ENCODE measurements around the gene SGF29. TPM values are rescaled to one million over a fixed set of nuclear protein-coding genes. Genes with fewer than 3 reads are reported as not detected.
"Not testable (repeated sequence)": the region's sequence is repeated elsewhere in the genome, so short reads cannot be mapped to it uniquely, and the experiment has no call there.

The SGF29 gene
- total RNA-seq, 2 experiments from 2014 or later, result 23.6 to 35.5 TPM

DNA sequence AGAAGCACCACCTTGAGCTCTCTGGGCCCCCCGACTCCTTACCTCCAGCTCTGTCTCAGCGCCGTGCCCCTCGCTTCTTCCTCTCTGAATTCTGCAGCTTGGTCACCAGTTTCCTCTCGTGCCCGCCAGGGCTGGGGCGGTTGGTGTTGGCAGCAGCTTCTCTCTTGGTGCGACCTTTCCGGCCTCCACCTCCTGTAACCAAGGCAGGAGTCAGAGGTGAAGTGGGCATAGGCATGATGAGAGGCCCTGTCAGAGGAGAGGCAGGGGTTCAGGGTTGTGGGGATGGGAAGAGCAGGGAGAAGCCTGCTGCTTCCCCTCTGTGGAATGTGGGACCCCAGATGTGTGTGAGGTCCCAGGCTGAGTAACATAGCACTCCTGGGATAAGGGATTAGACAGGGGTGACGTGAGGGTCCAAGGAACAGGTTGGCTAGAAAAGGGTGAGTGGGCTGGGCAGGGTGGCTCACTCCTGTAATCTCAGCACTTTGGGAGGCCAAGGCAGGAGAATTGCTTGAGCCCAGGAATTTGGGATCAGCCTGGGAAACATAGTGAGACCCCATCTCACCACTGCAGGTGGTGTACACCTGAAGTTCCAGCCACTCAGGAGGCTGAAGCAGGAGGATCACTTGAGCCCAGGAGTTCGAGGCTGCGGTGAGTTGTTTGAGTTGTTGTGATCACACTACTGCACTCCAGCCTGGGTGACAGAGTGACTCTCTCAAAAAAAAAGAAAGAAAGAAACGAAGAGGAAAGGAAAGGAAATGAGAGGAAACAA lies 15.6 kb upstream of the SGF29 start:
- DNase-seq (no peak), ATAC-seq (no peak)
- H3K27me3 Mint-ChIP-seq, result no peaks in the 10 kb centered on the region
- ChIA-PET POLR2A (interaction anchor here (0.6 kb wide), 1 partner anchor 362 kb away, joined by 4 read pairs; no protein-coding TSS in a partner anchor), CTCF (no interaction called here)
- intact Hi-C loops (cut with DNase I, micrococcal nuclease), result loop anchor here in 1 of 2 experiments (2.0 kb wide), 1 partner anchor 15 kb away; no protein-coding TSS in a partner anchor
- H3K4me1 Mint-ChIP-seq, result peaks cover 30% of the 10 kb centered on the region
- no peak overlapping the region for H3K27ac Mint-ChIP-seq
- no peaks in the 10 kb centered on the region for H3K9me3 Mint-ChIP-seq (ENCODE audit: low read depth)
- no peak overlapping the region for H3K4me3 Mint-ChIP-seq
- H3K36me3 Mint-ChIP-seq (ENCODE audit: low read depth), result no peaks in the 10 kb centered on the region

DNA sequence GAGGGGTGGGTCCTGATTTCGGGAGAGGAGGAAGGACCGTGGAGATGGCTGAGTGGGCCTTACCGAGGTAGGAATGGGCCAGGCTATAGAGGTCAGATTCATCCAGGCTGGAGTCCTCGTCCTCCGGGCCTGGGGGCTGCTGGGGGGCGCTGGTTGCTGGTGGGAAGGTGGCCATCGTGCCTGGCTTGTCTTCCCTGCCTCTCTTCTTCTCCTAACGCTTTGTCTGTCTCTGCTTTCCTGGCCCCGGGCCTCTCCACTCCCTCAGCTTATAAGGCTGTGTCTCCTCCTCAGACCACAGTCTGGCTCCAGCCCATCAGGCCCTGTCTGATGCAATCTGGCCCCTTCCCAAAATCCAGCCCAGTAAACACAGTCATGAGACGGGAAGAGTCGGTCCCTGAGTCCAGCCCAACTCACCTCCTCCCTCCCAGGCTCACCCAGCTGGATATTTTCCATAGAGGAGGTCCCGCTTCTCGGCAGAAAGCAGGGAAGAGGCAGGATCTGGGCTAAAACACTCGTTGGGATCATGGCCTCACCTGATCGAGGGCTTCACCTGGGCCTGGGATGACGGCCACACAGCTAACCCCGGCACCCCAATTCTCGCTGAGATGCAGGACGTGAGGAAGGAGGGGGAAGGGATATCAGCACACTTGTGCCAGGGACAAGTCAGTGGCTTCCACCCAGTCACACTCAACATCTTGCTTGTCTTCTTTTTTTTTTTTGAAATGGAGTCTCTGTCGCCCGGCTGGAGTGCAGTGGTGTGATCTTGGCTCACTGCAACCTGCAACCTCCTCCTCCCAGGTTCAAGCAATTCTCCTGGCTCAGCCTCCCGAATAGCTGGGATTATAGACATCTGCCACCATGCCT lies 14.8 kb upstream of the SGF29 start, which contains the start of gene NUPR1:
Gene NUPR1 (minus strand): TSS at position 242 of the 864 bp plus-strand sequence. CDS start 67 bp downstream, at position 175.
- Mint-ChIP-seq H3K9me3 (ENCODE audit: low read depth) (no peaks in the 10 kb centered on the region), H3K4me1 (peaks cover 28% of the 10 kb centered on the region), H3K4me3 (no peak within 1 kb of the TSS), H3K27ac (no peak within 1 kb of the TSS), H3K36me3 (ENCODE audit: low read depth) (no peaks in the 10 kb centered on the region), H3K27me3 (no peaks in the 10 kb centered on the region)
- ChIA-PET POLR2A (interaction anchor here (0.6 kb wide), 1 partner anchor 361 kb away, joined by 4 read pairs; no protein-coding TSS in a partner anchor), CTCF (no interaction called here)
- no peak for ATAC-seq
- intact Hi-C loops (cut with DNase I, micrococcal nuclease), result loop anchor here in 1 of 2 experiments (2.0 kb wide), 1 partner anchor 16 kb away; no protein-coding TSS in a partner anchor
- DNase-seq, result no peak

DNA sequence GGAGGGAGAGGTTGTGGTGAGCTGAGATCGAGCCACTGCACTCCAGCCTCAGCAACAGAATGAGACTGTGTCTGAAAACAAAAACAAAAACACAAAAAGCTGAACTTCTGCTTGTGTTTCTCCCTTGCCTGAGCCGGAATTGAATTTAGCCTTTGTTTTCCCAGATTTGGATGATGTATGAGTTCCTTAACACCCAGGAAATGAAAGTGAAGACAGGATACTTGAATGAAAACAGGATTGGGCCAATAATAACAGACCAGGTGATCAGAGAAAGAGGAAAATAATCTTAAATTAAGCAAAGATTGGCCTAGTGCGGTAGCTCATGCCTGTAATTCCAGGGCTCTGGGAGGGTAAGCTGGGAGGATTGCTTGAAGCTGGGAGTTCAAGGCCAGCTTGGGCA lies 13.4 kb upstream of the SGF29 start:
- ATAC-seq (no peak), DNase-seq (no peak)
- no peaks in the 10 kb centered on the region for H3K9me3 Mint-ChIP-seq (ENCODE audit: low read depth)
- no peak overlapping the region for H3K4me3 Mint-ChIP-seq
- H3K36me3 Mint-ChIP-seq (ENCODE audit: low read depth), result no peaks in the 10 kb centered on the region
- POLR2A ChIA-PET, result no interaction called here
- intact Hi-C loops (cut with DNase I, micrococcal nuclease), result no loop called here
- CTCF ChIA-PET, result interaction anchor here (1.2 kb wide), 1 partner anchor 9 kb away, joined by 3 read pairs; no protein-coding TSS in a partner anchor
- H3K27me3 Mint-ChIP-seq, result no peaks in the 10 kb centered on the region
- no peak overlapping the region for H3K27ac Mint-ChIP-seq
- H3K4me1 Mint-ChIP-seq, result peaks cover 14% of the 10 kb centered on the region

DNA sequence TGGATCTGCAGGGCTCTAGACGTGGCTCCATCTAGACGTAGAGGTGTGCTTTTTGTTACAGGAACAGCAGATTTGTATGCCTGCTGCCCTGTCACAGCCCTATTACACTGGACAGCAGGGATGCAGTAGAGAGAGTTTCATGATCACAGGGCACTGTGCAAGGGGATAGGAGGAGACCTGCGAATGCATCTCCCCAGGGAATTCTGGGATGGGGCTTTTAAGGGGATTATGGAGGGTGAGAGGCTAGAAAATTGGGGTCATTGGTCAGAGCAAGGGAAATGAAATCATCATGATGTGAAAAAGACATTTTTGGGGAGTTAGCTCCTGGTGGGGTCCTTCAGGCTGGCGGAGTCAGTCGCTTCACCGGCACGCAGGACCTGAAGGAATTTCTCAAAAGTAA lies 11.1 kb upstream of the SGF29 start:
- Mint-ChIP-seq H3K4me1 (peaks cover 7% of the 10 kb centered on the region), H3K27ac (no peak overlapping the region)
- POLR2A ChIA-PET, result no interaction called here

DNA sequence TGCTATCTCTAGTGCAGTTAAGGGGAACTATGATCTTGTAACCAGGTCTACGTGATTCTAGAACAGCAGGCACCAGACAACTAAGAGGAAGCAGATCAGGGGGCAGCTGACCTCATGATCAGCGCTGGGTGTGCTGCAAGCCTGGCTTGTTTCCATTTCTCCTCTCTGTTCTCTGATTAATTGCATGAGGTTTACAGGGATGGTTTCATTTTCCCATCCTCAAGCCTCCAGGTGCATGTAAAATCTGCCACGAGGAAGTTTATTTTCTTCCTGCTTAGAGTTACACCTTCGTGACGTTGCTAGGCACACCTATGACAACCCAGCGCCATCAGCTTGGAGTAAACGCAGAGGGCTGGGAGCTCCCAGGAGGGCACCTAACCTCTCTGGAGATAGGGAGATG lies 10.6 kb upstream of the SGF29 start:
- Mint-ChIP-seq H3K27ac (no peak overlapping the region), H3K27me3 (no peaks in the 10 kb centered on the region), H3K36me3 (ENCODE audit: low read depth) (no peaks in the 10 kb centered on the region), H3K4me3 (no peak overlapping the region), H3K9me3 (ENCODE audit: low read depth) (no peaks in the 10 kb centered on the region), H3K4me1 (peaks cover 7% of the 10 kb centered on the region)
- DNase-seq (no peak), ATAC-seq (no peak)
- ChIA-PET CTCF (no interaction called here), POLR2A (no interaction called here)
- intact Hi-C loops (cut with DNase I, micrococcal nuclease), result no loop called here

More for the DNA sequence above, 11.1 kb upstream of the SGF29 start:
- CTCF ChIA-PET, result no interaction called here
- intact Hi-C loops (cut with DNase I, micrococcal nuclease), result no loop called here
- H3K36me3 Mint-ChIP-seq (ENCODE audit: low read depth), result no peaks in the 10 kb centered on the region
- H3K9me3 Mint-ChIP-seq (ENCODE audit: low read depth), result no peaks in the 10 kb centered on the region
- no peak for DNase-seq
- no peak overlapping the region for H3K4me3 Mint-ChIP-seq
- ATAC-seq, result no peak
- H3K27me3 Mint-ChIP-seq, result no peaks in the 10 kb centered on the region

DNA sequence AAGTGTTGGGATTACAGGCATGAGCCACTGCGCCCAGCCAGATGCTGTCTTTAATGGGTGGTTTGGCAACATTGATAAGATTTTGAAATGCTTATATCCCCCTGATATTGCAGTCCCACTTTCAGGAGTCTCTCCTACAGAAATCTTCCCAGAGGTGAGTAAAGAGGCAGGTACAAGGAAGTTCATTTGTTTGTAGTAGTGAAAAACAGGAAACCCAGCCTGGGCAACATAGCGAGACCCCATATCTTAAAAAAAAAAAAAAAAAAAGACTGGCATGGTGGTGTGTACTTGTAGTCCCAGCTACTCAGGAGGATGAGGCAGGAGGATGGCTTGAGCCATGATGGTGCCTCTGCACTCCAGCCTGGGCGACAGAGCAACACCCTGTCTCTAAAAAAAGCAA lies 8.7 kb upstream of the SGF29 start:
- DNase-seq, result no peak
- Mint-ChIP-seq H3K4me3 (no peak overlapping the region), H3K27ac (no peak overlapping the region), H3K4me1 (peaks cover 12% of the 10 kb centered on the region), H3K36me3 (ENCODE audit: low read depth) (no peaks in the 10 kb centered on the region), H3K27me3 (no peaks in the 10 kb centered on the region), H3K9me3 (ENCODE audit: low read depth) (no peaks in the 10 kb centered on the region)
- CTCF ChIA-PET, result no interaction called here
- intact Hi-C loops (cut with DNase I, micrococcal nuclease), result no loop called here
- ATAC-seq, result no peak
- POLR2A ChIA-PET, result interaction anchor here (0.6 kb wide), 1 partner anchor 20 kb away, joined by 3 read pairs; no protein-coding TSS in a partner anchor

DNA sequence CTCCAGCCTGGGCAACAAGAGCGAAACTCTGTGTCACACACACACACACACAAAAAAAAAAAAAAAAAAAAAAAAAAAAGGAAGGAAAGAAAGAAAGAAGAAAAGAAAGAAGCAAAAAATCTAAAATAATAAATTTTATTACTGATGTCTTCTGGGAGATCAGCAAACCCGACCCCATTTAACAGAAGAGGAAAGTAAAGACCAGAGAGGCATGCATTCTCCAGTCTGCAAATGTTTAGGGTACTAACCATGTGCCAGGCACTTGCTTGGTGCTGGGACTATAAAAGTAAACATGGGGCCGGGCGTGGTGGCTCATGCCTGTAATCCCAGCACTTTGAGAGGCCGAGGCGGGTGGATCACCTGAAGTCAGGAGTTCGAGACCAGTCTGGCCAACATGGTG lies 7.8 kb upstream of the SGF29 start:
- ATAC-seq, result not testable (repeated sequence)

DNA sequence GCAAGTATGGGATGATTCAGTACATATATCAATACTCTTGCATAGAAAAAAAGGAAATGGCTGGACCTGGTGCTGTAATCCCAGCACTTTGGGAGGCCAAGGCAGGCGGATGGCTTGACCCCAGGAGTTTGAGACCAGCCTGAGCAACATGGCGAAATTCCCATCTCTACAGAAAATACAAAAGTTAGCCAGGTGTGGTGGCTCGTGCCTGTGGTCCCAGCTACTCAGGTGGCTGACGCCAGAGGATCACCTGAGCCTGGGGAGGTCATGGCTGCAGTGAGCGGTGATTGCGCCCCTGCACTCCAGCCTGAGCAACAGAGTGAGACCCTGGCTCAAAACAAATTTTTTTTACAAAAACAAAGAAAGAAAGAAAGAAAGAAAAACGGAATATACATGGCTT lies 7.1 kb upstream of the SGF29 start:
- ATAC-seq (no peak), DNase-seq (no peak)
- ChIA-PET POLR2A (no interaction called here), CTCF (no interaction called here)
- intact Hi-C loops (cut with DNase I, micrococcal nuclease), result no loop called here
- H3K4me1 Mint-ChIP-seq, result peaks cover 12% of the 10 kb centered on the region
- H3K4me3 Mint-ChIP-seq, result no peak overlapping the region
- H3K27me3 Mint-ChIP-seq, result no peaks in the 10 kb centered on the region
- H3K9me3 Mint-ChIP-seq (ENCODE audit: low read depth), result no peaks in the 10 kb centered on the region
- no peak overlapping the region for H3K27ac Mint-ChIP-seq
- no peaks in the 10 kb centered on the region for H3K36me3 Mint-ChIP-seq (ENCODE audit: low read depth)

More for the DNA sequence above, 7.8 kb upstream of the SGF29 start:
- H3K36me3 Mint-ChIP-seq (ENCODE audit: low read depth); H3K27me3 Mint-ChIP-seq; H3K27ac Mint-ChIP-seq; DNase-seq; POLR2A ChIA-PET; intact Hi-C loops (cut with DNase I, micrococcal nuclease); H3K9me3 Mint-ChIP-seq (ENCODE audit: low read depth); H3K4me3 Mint-ChIP-seq; CTCF ChIA-PET: not testable (repeated sequence)
- peaks cover 12% of the 10 kb centered on the region for H3K4me1 Mint-ChIP-seq

DNA sequence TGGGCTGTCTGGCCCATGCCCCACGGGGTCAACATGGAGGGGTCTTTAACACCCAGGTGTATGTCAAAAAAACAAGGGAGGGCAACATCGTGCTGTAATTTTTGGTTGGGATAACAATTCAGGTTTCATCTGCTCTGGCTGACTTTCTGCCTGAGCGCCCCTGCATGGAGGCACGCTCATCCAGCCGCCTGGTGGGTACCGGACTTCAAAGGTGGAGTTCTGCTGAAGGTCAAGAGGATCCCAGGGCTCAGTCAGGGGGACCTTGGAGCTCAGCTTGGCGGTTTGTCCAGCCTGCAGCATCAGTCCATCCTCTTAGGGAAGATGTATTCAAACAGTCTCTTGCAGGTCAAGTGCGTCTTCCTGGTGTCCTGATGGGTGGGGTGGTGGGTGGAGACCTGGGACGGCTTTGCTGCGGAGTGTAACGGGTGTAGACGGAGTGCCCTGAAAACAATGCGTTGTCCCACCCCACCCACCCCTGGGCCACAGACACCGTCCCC lies 5.4 kb upstream of the SGF29 start:
- no peak for ATAC-seq
- CTCF ChIA-PET, result interaction anchor here (1.1 to 1.3 kb wide), 2 partner anchors 14 to 69 kb away, joined by 4 to 5 read pairs; no protein-coding TSS in a partner anchor
- POLR2A ChIA-PET, result no interaction called here

DNA sequence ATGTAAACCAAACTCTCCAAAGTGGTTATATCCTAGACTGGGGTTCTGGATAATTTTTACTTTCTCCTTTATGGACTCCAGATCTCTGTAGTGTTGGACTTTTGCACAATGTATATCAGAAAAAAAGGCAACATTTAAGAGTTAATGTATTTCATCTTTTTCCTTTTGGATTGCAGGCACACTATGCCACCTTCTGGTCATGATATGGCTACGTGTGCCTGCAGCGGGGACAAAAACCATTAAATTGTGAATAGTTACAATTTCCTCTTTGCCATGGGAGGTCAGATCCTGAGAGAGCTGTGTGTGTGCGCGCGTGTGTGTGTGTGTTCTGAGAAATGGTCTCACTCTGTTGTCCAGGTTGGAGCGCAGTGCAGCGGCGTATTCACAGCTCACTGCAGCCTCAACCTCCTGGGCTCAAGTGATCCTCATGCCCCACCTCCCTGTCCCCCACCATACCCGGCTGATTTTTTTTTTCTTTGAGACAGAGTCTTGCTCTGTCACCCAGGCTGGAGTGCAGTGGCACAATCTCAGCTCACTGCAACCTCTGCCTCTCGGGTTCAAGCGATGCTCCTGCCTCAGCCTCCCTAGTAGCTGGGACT lies 4.3 kb upstream of the SGF29 start:
- ChIA-PET CTCF (interaction anchor here (0.6 to 1.1 kb wide), 3 partner anchors 8 to 235 kb away, joined by 3 to 5 read pairs (median 3); no protein-coding TSS in a partner anchor), POLR2A (no interaction called here)
- no peaks in the 10 kb centered on the region for H3K36me3 Mint-ChIP-seq (ENCODE audit: low read depth)
- H3K9me3 Mint-ChIP-seq (ENCODE audit: low read depth), result no peaks in the 10 kb centered on the region
- ATAC-seq (no peak), DNase-seq (peak; percentile 27)
- H3K4me3 Mint-ChIP-seq, result no peak overlapping the region
- H3K27me3 Mint-ChIP-seq, result no peaks in the 10 kb centered on the region
- no peak overlapping the region for H3K27ac Mint-ChIP-seq
- H3K4me1 Mint-ChIP-seq, result peaks cover 10% of the 10 kb centered on the region
- intact Hi-C loops (cut with DNase I, micrococcal nuclease), result loop anchor here in 1 of 2 experiments (1.0 kb wide), 1 partner anchor 58 kb away; no protein-coding TSS in a partner anchor

More for the DNA sequence above, 5.4 kb upstream of the SGF29 start:
- no peaks in the 10 kb centered on the region for H3K27me3 Mint-ChIP-seq
- no peaks in the 10 kb centered on the region for H3K9me3 Mint-ChIP-seq (ENCODE audit: low read depth)
- H3K36me3 Mint-ChIP-seq (ENCODE audit: low read depth), result no peaks in the 10 kb centered on the region
- intact Hi-C loops (cut with DNase I, micrococcal nuclease), result no loop called here
- peaks cover 10% of the 10 kb centered on the region for H3K4me1 Mint-ChIP-seq
- DNase-seq, result no peak
- no peak overlapping the region for H3K4me3 Mint-ChIP-seq
- no peak overlapping the region for H3K27ac Mint-ChIP-seq

All from activated CD4-positive, alpha-beta T cell treated with anti-CD3 and anti-CD28 coated beads for 36 hours (primary cell).